Esophagus squamous epithelium (tissue), 5 donors: Measurements from ENCODE around the gene INTS1. TPM values are rescaled to one million over a fixed set of nuclear protein-coding genes. Genes with fewer than 3 reads are reported as not detected.

Source experiments
- DNase-seq: peaks from one replicate; lab custom pipeline; 2025; lab: John Stamatoyannopoulos, UW
- H3K27ac ChIP-seq, 4 donors: fragments of 200-600 bp; sonication (generic); one replicate each; pipeline ENCODE4 v1.5.1; 2016 to 2019; ENCODE audit warnings: mild to moderate bottlenecking in 1 of 4
- H3K27me3 ChIP-seq, 4 donors: fragments of 200-600 bp; sonication (generic); 1 replicate in 3 of 4; 2 replicates in 1 of 4; pipeline versions ENCODE4 v1.5.1 to v1.6.0; 2017 to 2021; ENCODE audit warnings: antibody characterized with exemption in 1 of 4
- H3K36me3 ChIP-seq, 3 donors: fragments of 200-600 bp; sonication (generic); one replicate each; pipeline ENCODE4 v1.5.1; 2016 to 2019
- H3K4me1 ChIP-seq, 3 donors: fragments of 200-600 bp; sonication (generic); one replicate each; pipeline ENCODE4 v1.5.1; 2017 to 2019
- H3K4me3 ChIP-seq, 4 donors: fragments of 200-600 bp; sonication (generic); 1 replicate in 3 of 4; 2 replicates in 1 of 4; pipeline ENCODE4 v1.5.1; 2016 to 2019; ENCODE audit warnings: mild to moderate bottlenecking in 2 of 4, moderate library complexity in 1 of 4
- H3K9me3 ChIP-seq, 3 donors: fragments of 200-600 bp; sonication (generic); one replicate each; pipeline ENCODE4 v1.5.1; 2016 to 2019
- CTCF ChIP-seq, 6 experiments: fragments of 450-650 bp in 4 of 6; fragments of 200-600 bp in 2 of 6; sonication (generic) in 2 of 6; IDR thresholded peaks; one replicate each; pipeline ENCODE4 v1.5.1; 2016 to 2019; ENCODE audit warnings: antibody characterized with exemption in 6 of 6, mild to moderate bottlenecking in 4 of 6, moderate library complexity in 4 of 6
- POLR2A ChIP-seq, 4 donors: fragments of 450-650 bp; IDR thresholded peaks; one replicate each; pipeline ENCODE4 v1.6.1; 2017; ENCODE audit warnings: antibody characterized with exemption in 4 of 4, mild to moderate bottlenecking in 4 of 4, moderate library complexity in 3 of 4
- WGBS, 2 donors: methylation state at CpG; one replicate each; pipeline ENCODE4 v1.1.5; 2018; 5-methylcytosine and 5-hydroxymethylcytosine counted together
- intact Hi-C: fragments of 100-400 bp; cut with DNase I; formaldehyde crosslinking; loops from one replicate; pipeline ENCODE4 v1.15.0; 2022
- total RNA-seq, 4 donors: library from RNA; depleted of rRNA; stranded (reverse); fragments of >200 nt; gene quantifications; one replicate each; pipeline ENCODE4 v1.1.0, GENCODE V29; 2016
- donor health status: DM: yes; HTN: yes; CAD: no.

Gene INTS1
- total RNA-seq, 4 donors from 2014 or later, result 27.8 to 45.3 (median 36.6) TPM

GRCh38 chr7:1547777-1548437 is 43.7 kb upstream of the INTS1 start:
- peaks cover 0 to 96% (median 0%) of the 10 kb centered on the region in 3 donors for H3K36me3 ChIP-seq
- no peak for DNase-seq
- WGBS, 2 donors, result 83% methylated on average over 3 of the region's 35 CpGs; no CpG with 5 or more reads in 1 of the 2 donors
- no peak overlapping the region for H3K4me3 ChIP-seq
- no peak overlapping the region for H3K27ac ChIP-seq
- peaks cover 16 to 39% (median 16%) of the 10 kb centered on the region in 3 donors for H3K4me1 ChIP-seq
- TF ChIP-seq CTCF (IDR thresholded peaks at IDR 0.05), result no peak
- H3K9me3 ChIP-seq, result no peaks in the 10 kb centered on the region
- intact Hi-C loops, result no loop called here
- H3K27me3 ChIP-seq, result no peaks in the 10 kb centered on the region

GRCh38 chr7:1546909-1547776 is 43.0 kb upstream of the INTS1 start:
- H3K27ac ChIP-seq, result no peak overlapping the region
- DNase-seq, result no peak
- WGBS, 2 donors, result 90% methylated on average over 10 of the region's 41 CpGs; no CpG with 5 or more reads in 1 of the 2 donors
- no peaks in the 10 kb centered on the region for H3K9me3 ChIP-seq
- no peak overlapping the region for H3K4me3 ChIP-seq
- H3K36me3 ChIP-seq, result peaks cover 0 to 96% (median 0%) of the 10 kb centered on the region in 3 donors
- H3K4me1 ChIP-seq, result peaks cover 16 to 39% (median 16%) of the 10 kb centered on the region in 3 donors
- TF ChIP-seq POLR2A (IDR thresholded peaks at IDR 0.05) (no peak), CTCF (IDR thresholded peaks at IDR 0.05) (no peak)
- H3K27me3 ChIP-seq, result no peaks in the 10 kb centered on the region
- intact Hi-C loops, result no loop called here

- TF ChIP-seq CTCF (IDR thresholded peaks at IDR 0.05), result no peak
- no peak for TF ChIP-seq POLR2A (IDR thresholded peaks at IDR 0.05)
- H3K4me1 ChIP-seq, result peaks cover 16 to 39% (median 16%) of the 10 kb centered on the region in 3 donors
- peaks cover 0 to 97% (median 5%) of the 10 kb centered on the region in 3 donors for H3K36me3 ChIP-seq
- WGBS, 2 donors, result 68 to 87% methylated on average over 6 to 13 of the region's 28 CpGs
- no peak overlapping the region for H3K4me3 ChIP-seq
- H3K27me3 ChIP-seq, result no peaks in the 10 kb centered on the region
- no peak overlapping the region for H3K27ac ChIP-seq
- no peaks in the 10 kb centered on the region for H3K9me3 ChIP-seq
- no peak for DNase-seq
- intact Hi-C loops, result no loop called here
Measured at GRCh38 chr7:1546274-1546908, 42.2 kb upstream of the INTS1 start.

GRCh38 chr7:1545417-1546246 is 41.4 kb upstream of the INTS1 start:
- Histone ChIP-seq H3K4me3 (no peak overlapping the region), H3K27ac (peak overlapping the region in 1 of 4 donors; percentile 66)
- TF ChIP-seq POLR2A (IDR thresholded peaks at IDR 0.05) (no peak), CTCF (IDR thresholded peaks at IDR 0.05) (no peak)

More at GRCh38 chr7:1545417-1546246, 41.4 kb upstream of the INTS1 start:
- no peaks in the 10 kb centered on the region for H3K9me3 ChIP-seq
- 75% methylated on average over 13 of the region's 40 CpGs; no CpG with 5 or more reads in 1 of the 2 donors for WGBS, 2 donors
- H3K4me1 ChIP-seq, result peaks cover 16 to 39% (median 16%) of the 10 kb centered on the region in 3 donors
- DNase-seq, result no peak
- H3K27me3 ChIP-seq, result no peaks in the 10 kb centered on the region
- H3K36me3 ChIP-seq, result peaks cover 7 to 97% (median 13%) of the 10 kb centered on the region in 3 donors
- intact Hi-C loops, result no loop called here
